Measurements from ENCODE around the gene SPRED3.
A peak's percentile ranks its signal among the peaks of the same experiment; 100 is the strongest.

DNA sequence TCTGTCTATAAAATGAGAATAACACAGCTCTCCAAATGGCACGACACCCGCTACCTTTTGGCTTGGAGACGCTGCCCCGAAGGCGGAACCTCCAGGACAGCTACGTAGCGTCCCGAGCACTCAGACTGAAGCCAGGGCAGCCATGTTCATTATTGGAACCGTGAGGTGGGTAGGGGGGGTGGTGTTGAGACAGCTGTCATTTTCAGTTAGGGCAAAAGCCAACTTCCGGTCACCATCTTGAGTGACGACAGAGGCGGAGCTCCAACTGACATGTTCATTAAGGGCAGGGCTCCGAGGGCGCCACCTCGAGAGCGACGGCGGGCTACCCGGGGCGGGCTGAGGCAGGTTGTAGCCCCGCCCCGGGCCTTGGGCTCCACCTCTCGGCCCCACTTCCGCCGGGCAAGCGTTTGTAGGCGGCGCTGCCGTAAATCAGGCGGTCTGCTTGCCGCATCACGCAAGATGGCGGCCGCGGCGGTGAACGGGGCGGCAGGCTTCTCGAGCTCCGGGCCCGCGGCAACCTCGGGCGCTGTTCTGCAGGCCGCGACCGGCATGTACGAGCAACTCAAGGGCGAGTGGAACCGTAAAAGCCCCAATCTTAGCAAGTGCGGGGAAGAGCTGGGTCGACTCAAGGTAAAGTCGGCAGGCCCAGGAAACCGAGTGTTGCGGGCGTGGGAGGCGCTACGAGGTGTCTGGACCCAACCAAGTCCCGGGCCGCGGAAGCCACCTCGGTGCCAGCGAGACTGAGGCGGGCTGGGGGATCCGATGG, 14.0 kb upstream of the SPRED3 start, which contains the start of gene PSMD8:
- peak; percentile 91 to 97 (median 96) for TF ChIP-seq POLR2AphosphoS5 (IDR thresholded peaks at IDR 0.05)
- TF ChIP-seq, protein P1, sequence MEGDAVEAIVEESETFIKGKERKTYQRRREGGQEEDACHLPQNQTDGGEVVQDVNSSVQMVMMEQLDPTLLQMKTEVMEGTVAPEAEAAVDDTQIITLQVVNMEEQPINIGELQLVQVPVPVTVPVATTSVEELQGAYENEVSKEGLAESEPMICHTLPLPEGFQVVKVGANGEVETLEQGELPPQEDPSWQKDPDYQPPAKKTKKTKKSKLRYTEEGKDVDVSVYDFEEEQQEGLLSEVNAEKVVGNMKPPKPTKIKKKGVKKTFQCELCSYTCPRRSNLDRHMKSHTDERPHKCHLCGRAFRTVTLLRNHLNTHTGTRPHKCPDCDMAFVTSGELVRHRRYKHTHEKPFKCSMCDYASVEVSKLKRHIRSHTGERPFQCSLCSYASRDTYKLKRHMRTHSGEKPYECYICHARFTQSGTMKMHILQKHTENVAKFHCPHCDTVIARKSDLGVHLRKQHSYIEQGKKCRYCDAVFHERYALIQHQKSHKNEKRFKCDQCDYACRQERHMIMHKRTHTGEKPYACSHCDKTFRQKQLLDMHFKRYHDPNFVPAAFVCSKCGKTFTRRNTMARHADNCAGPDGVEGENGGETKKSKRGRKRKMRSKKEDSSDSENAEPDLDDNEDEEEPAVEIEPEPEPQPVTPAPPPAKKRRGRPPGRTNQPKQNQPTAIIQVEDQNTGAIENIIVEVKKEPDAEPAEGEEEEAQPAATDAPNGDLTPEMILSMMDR (IDR thresholded peaks at IDR 0.05): no peak
